ENCODE data around the gene SYNE2.
A peak's percentile ranks its signal among the peaks of the same experiment; 100 is the strongest.

The SYNE2 gene

GRCh38 chr14:64260418-64260817 is 407.6 kb downstream of the SYNE2 start:
- DNase-seq (ENCODE audit: low spot score) = no peak

GRCh38 chr14:64265222-64265621 is 412.4 kb downstream of the SYNE2 start:
- DNase-seq (ENCODE audit: low spot score) = no peak

- peak; percentile 24 for DNase-seq (ENCODE audit: low spot score)
Observed at GRCh38 chr14:64266239-64266638, 413.4 kb downstream of the SYNE2 start.

GRCh38 chr14:64272019-64272418 is 419.2 kb downstream of the SYNE2 start:
- DNase-seq (ENCODE audit: low spot score) = no peak

All from hepatic stellate cell (primary cell).